ENCODE data around the gene TMSB10. TPM values are rescaled to one million over a fixed set of nuclear protein-coding genes. Genes with fewer than 3 reads are reported as not detected.
A peak's percentile ranks its signal among the peaks of the same experiment; 100 is the strongest.

Gene TMSB10
- total and polyA plus RNA-seq, 2 of the 13 experiments (the other 11 are each of a cell fraction or from before 2014, with no cell fraction given): 665 to 708 TPM

GRCh38 chr2:84905181-84906107, at the start of gene TMSB10 (continued):
- TF ChIP-seq BCLAF1 (IDR thresholded peaks at IDR 0.05) (no peak), ZNF510 (CRISPR knock-in tag; IDR thresholded peaks at IDR 0.05; ENCODE audit: low read depth) (peak; percentile 36; the same call in 1 of the 2 replicates), ZNF605 (CRISPR knock-in tag; IDR thresholded peaks at IDR 0.05) (no peak), ZBTB44 (CRISPR knock-in tag; IDR thresholded peaks at IDR 0.05) (peak; percentile 83), ARID4A (CRISPR knock-in tag; IDR thresholded peaks at IDR 0.05; ENCODE audit: borderline replicate concordance) (peak; percentile 92), PHF21A (CRISPR knock-in tag; IDR thresholded peaks at IDR 0.05) (peak; percentile 70), DMTF1 (CRISPR knock-in tag; IDR thresholded peaks at IDR 0.05) (no peak), NR2C2 (CRISPR knock-in tag; IDR thresholded peaks at IDR 0.05; ENCODE audit: borderline replicate concordance) (peak; percentile 51), CHD2 (IDR thresholded peaks at IDR 0.05; ENCODE audit: low read depth, low read length) (peak; percentile 81), RARA (CRISPR knock-in tag; IDR thresholded peaks at IDR 0.05) (peak; percentile 28; the same call in 1 of the 2 replicates), ZNF367 (CRISPR knock-in tag; IDR thresholded peaks at IDR 0.05; ENCODE audit: borderline replicate concordance) (peak; percentile 48; the same call in 1 of the 2 replicates), ZNF501 (CRISPR knock-in tag; IDR thresholded peaks at IDR 0.05) (peak; percentile 91), CBFB (CRISPR knock-in tag; IDR thresholded peaks at IDR 0.05) (peak; percentile 72; the same call in 1 of the 2 replicates), REL (CRISPR knock-in tag; conservative IDR thresholded peaks at IDR 0.05) (peak; percentile 88), RARG (CRISPR knock-in tag; IDR thresholded peaks at IDR 0.05; ENCODE audit: low read depth) (no peak), SYNCRIP (IDR thresholded peaks at IDR 0.05; ENCODE audit: insufficient read depth, low read depth, low read length) (no peak), ZBTB8A (CRISPR knock-in tag; IDR thresholded peaks at IDR 0.05; ENCODE audit: borderline replicate concordance, low read depth) (no peak; the same call in 1 of the 2 replicates)

Data from HepG2 (cell line).